AG04450 (cell line): ENCODE measurements around the gene GPR156. TPM values are rescaled to one million over a fixed set of nuclear protein-coding genes. Genes with fewer than 3 reads are reported as not detected.
"Not testable (repeated sequence)": the region's sequence is repeated elsewhere in the genome, so short reads cannot be mapped to it uniquely, and the experiment has no call there.

ENCODE experiments used
- CTCF ChIA-PET: fragments of 300-600, 350-600 bp; formaldehyde crosslinking; extraction: SDS; loops from one replicate; lab custom pipeline; 2022; ENCODE audit warnings: antibody characterized with exemption, inconsistent platforms; lab: Charles Lee
- POLR2A ChIA-PET: fragments of 350-600 bp; formaldehyde crosslinking; extraction: SDS; loops from one replicate; lab custom pipeline; 2021; ENCODE audit warnings: antibody characterized with exemption, inconsistent platforms; lab: Yijun Ruan, JAX
- DNase-seq: peaks from one replicate; pipeline ENCODE4 v3.0.0-alpha.2; 2011; ENCODE audit warnings: low read depth, low spot score
- H3K27ac ChIP-seq: one replicate; pipeline ENCODE4 v1.5.1; 2012; ENCODE audit warnings: low read depth, low read length, control low read depth
- H3K27me3 ChIP-seq: one replicate; pipeline ENCODE4 v1.6.0; 2012; ENCODE audit warnings: low read length; ENCODE audit not compliant: control insufficient read depth, insufficient read depth
- H3K4me3 ChIP-seq: 2 replicates; pipeline ENCODE4 v1.5.1; 2011; ENCODE audit warnings: mild to moderate bottlenecking, low read depth, low read length, control low read depth
- H3K9me3 ChIP-seq: 2 replicates; pipeline ENCODE4 v1.5.1; 2012; ENCODE audit warnings: low read length; ENCODE audit not compliant: control insufficient read depth, insufficient read depth
- polyA plus RNA-seq: library from polyadenylated mRNA; depleted of rRNA; stranded (reverse); fragments of >200 nt; gene quantifications from 2 replicates; pipeline ENCODE4 v1.2.3, GENCODE V29; 2011
- TF ChIP-seq, protein P1 (sequence below): IDR thresholded peaks from 2 replicates; pipeline ENCODE4 v1.5.1; 2011; ENCODE audit warnings: low read depth, low read length, control low read depth, inconsistent platforms

The GPR156 gene
- polyA plus RNA-seq, 1 experiment, result 0.22 TPM

DNA sequence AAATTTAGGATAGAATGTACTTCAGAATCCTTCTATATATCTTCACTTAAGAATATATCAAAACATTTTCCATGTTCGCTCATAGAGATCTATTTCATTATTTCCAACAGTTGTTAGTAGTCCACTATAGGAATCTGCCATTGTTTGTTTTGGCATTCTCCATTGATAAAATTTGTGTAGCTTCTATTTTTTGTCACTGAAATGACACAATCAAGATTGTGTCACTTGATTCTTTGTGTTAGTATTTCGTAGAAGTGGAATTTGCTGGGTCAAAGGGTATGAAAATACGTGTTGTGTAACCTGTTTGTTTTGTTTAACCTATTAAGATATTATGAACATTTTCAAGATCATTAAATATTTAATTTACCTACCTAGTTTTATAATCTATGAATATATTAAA, 15.9 kb upstream of the GPR156 start:
- CTCF ChIA-PET, result interaction anchor here (0.7 to 1.0 kb wide), 3 partner anchors 12 to 116 kb away, joined by 3 to 4 read pairs (median 3); no protein-coding TSS in a partner anchor
- DNase-seq, result no peak

DNA sequence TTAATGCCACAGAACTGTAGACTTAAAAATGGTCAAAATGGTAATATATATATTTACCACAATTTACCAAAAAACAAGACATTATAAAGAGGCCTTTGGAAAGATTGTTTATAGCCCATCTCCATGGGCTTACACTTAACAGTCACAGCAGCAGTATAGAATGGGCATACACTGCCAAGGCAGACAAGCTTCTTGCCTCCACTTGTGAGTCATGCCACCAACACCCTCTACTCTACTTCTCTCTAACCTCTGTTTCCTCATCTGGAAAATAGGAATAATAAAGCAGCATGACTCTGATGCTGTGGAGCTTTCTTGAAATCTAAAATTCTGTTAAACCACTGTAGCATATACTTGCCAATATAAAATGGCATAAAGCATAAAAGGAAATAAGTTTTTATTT, 14.4 kb upstream of the GPR156 start:
- Histone ChIP-seq H3K27ac (no peak overlapping the region), H3K4me3 (no peak overlapping the region), H3K9me3 (no peaks in the 10 kb centered on the region), H3K27me3 (peaks cover 2% of the 10 kb centered on the region)
- TF ChIP-seq, protein P1, sequence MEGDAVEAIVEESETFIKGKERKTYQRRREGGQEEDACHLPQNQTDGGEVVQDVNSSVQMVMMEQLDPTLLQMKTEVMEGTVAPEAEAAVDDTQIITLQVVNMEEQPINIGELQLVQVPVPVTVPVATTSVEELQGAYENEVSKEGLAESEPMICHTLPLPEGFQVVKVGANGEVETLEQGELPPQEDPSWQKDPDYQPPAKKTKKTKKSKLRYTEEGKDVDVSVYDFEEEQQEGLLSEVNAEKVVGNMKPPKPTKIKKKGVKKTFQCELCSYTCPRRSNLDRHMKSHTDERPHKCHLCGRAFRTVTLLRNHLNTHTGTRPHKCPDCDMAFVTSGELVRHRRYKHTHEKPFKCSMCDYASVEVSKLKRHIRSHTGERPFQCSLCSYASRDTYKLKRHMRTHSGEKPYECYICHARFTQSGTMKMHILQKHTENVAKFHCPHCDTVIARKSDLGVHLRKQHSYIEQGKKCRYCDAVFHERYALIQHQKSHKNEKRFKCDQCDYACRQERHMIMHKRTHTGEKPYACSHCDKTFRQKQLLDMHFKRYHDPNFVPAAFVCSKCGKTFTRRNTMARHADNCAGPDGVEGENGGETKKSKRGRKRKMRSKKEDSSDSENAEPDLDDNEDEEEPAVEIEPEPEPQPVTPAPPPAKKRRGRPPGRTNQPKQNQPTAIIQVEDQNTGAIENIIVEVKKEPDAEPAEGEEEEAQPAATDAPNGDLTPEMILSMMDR, result no peak
- CTCF ChIA-PET, result interaction anchor here (0.6 kb wide), 1 partner anchor 37 kb away, joined by 3 read pairs; no protein-coding TSS in a partner anchor
- DNase-seq, result no peak
- POLR2A ChIA-PET, result no interaction called here

More for the DNA sequence above, 15.9 kb upstream of the GPR156 start:
- Histone ChIP-seq H3K9me3 (peaks cover 2% of the 10 kb centered on the region; the same call in 1 of the 2 replicates), H3K27ac (no peak overlapping the region), H3K4me3 (no peak overlapping the region), H3K27me3 (peaks cover 2% of the 10 kb centered on the region)
- TF ChIP-seq, protein P1, result no peak
- POLR2A ChIA-PET, result no interaction called here

DNA sequence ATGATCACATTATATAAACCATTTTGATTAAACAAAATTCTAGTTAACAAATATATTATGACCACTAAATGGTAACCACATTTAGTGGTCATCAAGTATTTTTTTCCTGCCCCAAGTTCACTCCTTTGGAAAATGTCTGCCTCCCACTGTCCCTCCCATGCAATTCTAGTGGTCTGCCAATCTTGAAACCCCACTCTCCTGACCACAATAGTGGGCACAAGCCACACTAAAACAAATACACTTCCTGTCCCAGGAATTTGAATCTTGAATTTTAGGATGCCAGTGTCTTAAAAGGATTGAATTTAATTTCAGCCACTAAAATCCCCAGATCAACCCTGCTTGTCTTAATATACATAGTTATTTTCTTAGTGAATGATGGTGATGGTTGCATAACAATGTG, 14.0 kb upstream of the GPR156 start:
- DNase-seq, result no peak
- Histone ChIP-seq H3K9me3 (no peaks in the 10 kb centered on the region), H3K4me3 (no peak overlapping the region), H3K27ac (no peak overlapping the region), H3K27me3 (peaks cover 2% of the 10 kb centered on the region)
- POLR2A ChIA-PET, result no interaction called here
- TF ChIP-seq, protein P1, result no peak
- CTCF ChIA-PET, result no interaction called here

DNA sequence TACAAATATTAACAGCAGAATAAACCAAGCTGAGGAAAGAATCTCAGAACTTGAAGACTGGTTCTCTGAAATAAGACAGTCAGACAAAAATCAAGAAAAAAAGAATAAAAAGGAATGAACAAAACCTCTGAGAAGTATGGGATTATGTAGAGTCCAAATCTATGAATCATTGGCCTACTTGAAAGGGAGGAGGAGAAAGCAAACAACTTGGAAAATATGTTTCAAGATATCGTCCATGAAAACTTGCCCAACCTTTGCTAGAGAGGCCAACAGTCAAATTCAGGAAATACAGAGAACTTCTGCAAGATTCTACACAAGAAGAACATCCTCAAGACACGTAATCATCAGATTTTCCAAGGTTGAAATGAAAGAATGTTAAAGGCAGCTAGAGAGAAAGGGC, 6.5 kb upstream of the GPR156 start:
- POLR2A ChIA-PET, result interaction anchor here (0.9 kb wide), 1 partner anchor 13 kb away, joined by 3 read pairs; no protein-coding TSS in a partner anchor
- H3K27me3 ChIP-seq, result peaks cover 19% of the 10 kb centered on the region
- H3K4me3 ChIP-seq, DNase-seq, H3K27ac ChIP-seq, H3K9me3 ChIP-seq: not testable (repeated sequence)
- CTCF ChIA-PET, result interaction anchor here (1.1 kb wide), 1 partner anchor 47 kb away, joined by 3 read pairs; no protein-coding TSS in a partner anchor

DNA sequence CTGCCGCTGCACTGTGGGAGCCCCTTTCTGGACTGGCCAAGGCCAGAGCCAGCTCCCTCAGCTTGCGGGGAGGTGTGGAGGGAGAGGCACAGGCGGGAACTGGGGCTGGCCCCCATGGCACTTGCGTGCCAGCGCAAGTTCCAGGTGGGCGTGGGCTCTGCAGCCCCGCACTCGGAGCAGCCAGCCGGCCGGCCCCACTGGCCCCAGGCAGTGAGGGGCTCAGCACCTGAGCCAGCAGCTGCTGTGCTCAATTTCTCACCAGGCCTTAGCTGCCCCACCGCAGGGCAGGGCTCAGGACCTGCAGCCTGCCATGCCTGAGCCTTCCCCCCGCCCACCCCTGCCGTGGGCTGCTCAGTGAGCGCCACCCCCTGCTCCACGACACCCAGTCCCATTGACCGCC, 4.6 kb upstream of the GPR156 start:
- Histone ChIP-seq H3K27ac (no peak overlapping the region), H3K27me3 (peaks cover 27% of the 10 kb centered on the region), H3K9me3 (peaks cover 6% of the 10 kb centered on the region; the same call in 1 of the 2 replicates), H3K4me3 (no peak overlapping the region)
- no peak for DNase-seq
- ChIA-PET POLR2A (no interaction called here), CTCF (interaction anchor here (0.7 kb wide), 1 partner anchor 544 kb away, joined by 3 read pairs; no protein-coding TSS in a partner anchor)
- TF ChIP-seq, protein P1, result no peak
